Thyroid gland (tissue), 4 donors: ENCODE measurements around the gene METTL25B. TPM values are rescaled to one million over a fixed set of nuclear protein-coding genes. Genes with fewer than 3 reads are reported as not detected.

Source experiments
- DNase-seq, 2 donors: peaks; one replicate each; pipeline ENCODE4 v3.0.0-alpha.2; 2019
- H3K27ac ChIP-seq, 3 donors: fragments of 200-600 bp; sonication (generic); 1 replicate in 2 of 3; 2 replicates in 1 of 3; pipeline ENCODE4 v1.5.1; 2016 to 2019; ENCODE audit warnings: mild to moderate bottlenecking in 1 of 3, moderate library complexity in 1 of 3
- H3K27me3 ChIP-seq: fragments of 200-600 bp; sonication (generic); one replicate; pipeline ENCODE4 v1.5.1; 2019
- H3K36me3 ChIP-seq, 2 donors: fragments of 200-600 bp; sonication (generic); one replicate each; pipeline ENCODE4 v1.5.1; 2016 to 2019
- H3K4me1 ChIP-seq, 2 donors: fragments of 200-600 bp; sonication (generic); one replicate each; pipeline ENCODE4 v1.5.1; 2017 to 2019
- H3K4me3 ChIP-seq, 3 donors: fragments of 200-600 bp; sonication (generic); replicated peaks in 1 of 3; 1 replicate in 2 of 3; 2 replicates in 1 of 3; pipeline ENCODE4 v1.5.1; 2016; ENCODE audit warnings: mild to moderate bottlenecking in 1 of 3
- H3K9me3 ChIP-seq: fragments of 200-600 bp; sonication (generic); one replicate; pipeline ENCODE4 v1.5.1; 2017
- CTCF ChIP-seq, 6 experiments: fragments of 200-600 bp in 3 of 6; fragments of 450-650 bp in 3 of 6; sonication (generic) in 3 of 6; IDR thresholded peaks; one replicate each; pipeline ENCODE4 v1.5.1; 2016 to 2019; ENCODE audit warnings: antibody characterized with exemption in 6 of 6, mild to moderate bottlenecking in 2 of 6, inconsistent platforms in 1 of 6, moderate library complexity in 1 of 6
- POLR2A ChIP-seq, 2 donors: fragments of 450-650 bp; IDR thresholded peaks; one replicate each; pipeline ENCODE4 v1.6.1; 2017; ENCODE audit warnings: antibody characterized with exemption in 2 of 2, mild to moderate bottlenecking in 2 of 2, moderate library complexity in 1 of 2
- WGBS, 2 donors: methylation state at CpG; one replicate each; pipeline ENCODE4 v1.1.5; 2017; 5-methylcytosine and 5-hydroxymethylcytosine counted together
- intact Hi-C: fragments of 100-400 bp; cut with DNase I; formaldehyde crosslinking; loops from one replicate; pipeline ENCODE4 v1.15.1; 2023
- total RNA-seq, 4 donors: library from RNA; depleted of rRNA; stranded (reverse); fragments of >200 nt; gene quantifications; one replicate each; pipeline ENCODE4 v1.2.3, GENCODE V29; 2016

Gene METTL25B
- total RNA-seq, 4 donors from 2014 or later, result 15.5 to 33.4 (median 25.3) TPM

DNA sequence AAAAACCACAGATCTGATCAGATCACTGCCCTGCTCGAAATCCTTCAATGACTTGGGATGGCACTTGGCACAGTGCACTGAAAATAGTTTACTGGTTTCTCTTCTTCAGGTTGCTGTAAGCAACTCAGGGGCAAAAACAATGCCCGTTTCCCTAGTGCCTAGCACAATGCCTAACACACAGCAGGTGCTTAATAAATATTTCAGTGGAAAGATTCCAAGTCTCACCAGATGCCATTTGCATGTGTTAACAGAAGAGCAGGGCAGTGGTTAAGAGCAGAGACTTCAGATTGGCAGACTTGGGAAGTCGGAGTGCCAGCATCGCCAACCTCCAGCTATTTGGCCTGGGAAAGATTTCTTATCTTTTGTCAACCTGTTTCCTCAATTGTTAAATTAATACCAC is 10.9 kb upstream of the METTL25B start:
- Histone ChIP-seq H3K4me3 (no peak overlapping the region), H3K9me3 (no peaks in the 10 kb centered on the region), H3K27me3 (no peaks in the 10 kb centered on the region), H3K4me1 (no peaks in the 10 kb centered on the region), H3K27ac (no peak overlapping the region), H3K36me3 (peaks cover 3 to 6% of the 10 kb centered on the region in 2 donors)
- DNase-seq, result no peak
- TF ChIP-seq CTCF (IDR thresholded peaks at IDR 0.05), result no peak
- TF ChIP-seq POLR2A (IDR thresholded peaks at IDR 0.05), result no peak
- intact Hi-C loops, result no loop called here
- 94 to 95% methylated on average over 4 of the region's 4 CpGs for WGBS, 2 donors

- intact Hi-C loops, result no loop called here
- Histone ChIP-seq H3K9me3 (no peaks in the 10 kb centered on the region), H3K27ac (no peak overlapping the region), H3K27me3 (no peaks in the 10 kb centered on the region), H3K4me3 (no peak overlapping the region), H3K4me1 (peaks cover 10 to 13% of the 10 kb centered on the region in 2 donors), H3K36me3 (peaks cover 23 to 28% of the 10 kb centered on the region in 2 donors)
- no peak for DNase-seq
- 57 to 79% methylated on average over 2 of the region's 2 CpGs for WGBS, 2 donors
- TF ChIP-seq POLR2A (IDR thresholded peaks at IDR 0.05), result no peak
- no peak for TF ChIP-seq CTCF (IDR thresholded peaks at IDR 0.05)
Observed at GRCh38 chr1:156721131-156721530, 7.1 kb upstream of the METTL25B start.

DNA sequence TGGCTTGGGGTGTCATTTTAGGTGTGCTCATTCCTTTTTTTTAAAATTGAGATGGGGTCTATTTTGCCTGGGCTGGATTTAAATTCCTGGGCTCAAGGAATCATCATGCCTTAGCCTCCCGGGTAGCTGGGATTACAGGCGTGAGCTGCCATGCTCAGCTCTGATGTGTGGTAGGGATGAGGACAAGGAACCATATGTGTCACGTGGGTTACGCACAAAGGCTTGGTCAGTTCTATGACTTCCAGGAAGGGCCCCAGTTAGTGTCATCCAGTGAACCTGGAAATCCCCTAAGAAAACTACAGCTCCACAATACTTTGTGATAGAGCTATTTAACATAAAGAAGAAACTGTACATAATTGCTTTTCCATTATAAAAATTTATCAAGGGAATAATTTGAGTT is 6.7 kb upstream of the METTL25B start:
- WGBS, 2 donors, result 90 to 91% methylated on average over 4 of the region's 4 CpGs
- TF ChIP-seq POLR2A (IDR thresholded peaks at IDR 0.05), result no peak
- no peak for TF ChIP-seq CTCF (IDR thresholded peaks at IDR 0.05)
- peaks cover 23 to 28% of the 10 kb centered on the region in 2 donors for H3K36me3 ChIP-seq
- H3K4me1 ChIP-seq, result peaks cover 14 to 17% of the 10 kb centered on the region in 2 donors
- no peak for DNase-seq
- intact Hi-C loops, result no loop called here
- no peaks in the 10 kb centered on the region for H3K27me3 ChIP-seq
- H3K4me3 ChIP-seq, result no peak overlapping the region
- no peaks in the 10 kb centered on the region for H3K9me3 ChIP-seq
- no peak overlapping the region for H3K27ac ChIP-seq

- H3K36me3 ChIP-seq, result peaks cover 23 to 28% of the 10 kb centered on the region in 2 donors
- no peak overlapping the region for H3K27ac ChIP-seq
- WGBS, 2 donors, result 13 to 16% methylated on average over 18 of the region's 18 CpGs
- no peaks in the 10 kb centered on the region for H3K9me3 ChIP-seq
- no peak overlapping the region for H3K4me3 ChIP-seq
- intact Hi-C loops, result loop anchor here (2.0 kb wide), 1 partner anchor 35 kb away; no protein-coding TSS in a partner anchor
- no peaks in the 10 kb centered on the region for H3K27me3 ChIP-seq
- peaks cover 32 to 37% of the 10 kb centered on the region in 2 donors for H3K4me1 ChIP-seq
- TF ChIP-seq POLR2A (IDR thresholded peaks at IDR 0.05) (no peak), CTCF (IDR thresholded peaks at IDR 0.05) (peak; percentile 80 to 95 (median 93))
- DNase-seq, result peak; percentile 90 to 91
Observed at GRCh38 chr1:156725683-156726280, 2.5 kb upstream of the METTL25B start.

GRCh38 chr1:156726549-156727226 is 1.6 kb upstream of the METTL25B start:
- peaks cover 20 to 27% of the 10 kb centered on the region in 2 donors for H3K36me3 ChIP-seq
- DNase-seq, result peak; percentile 34 to 35
- TF ChIP-seq CTCF (IDR thresholded peaks at IDR 0.05) (peak in 3 of 6 experiments; percentile 27 to 43 (median 37)), POLR2A (IDR thresholded peaks at IDR 0.05) (no peak)
- no peak overlapping the region for H3K27ac ChIP-seq
- no peaks in the 10 kb centered on the region for H3K9me3 ChIP-seq
- H3K4me1 ChIP-seq, result peaks cover 32 to 37% of the 10 kb centered on the region in 2 donors
- no peaks in the 10 kb centered on the region for H3K27me3 ChIP-seq
- no peak overlapping the region for H3K4me3 ChIP-seq
- WGBS, 2 donors, result 49% methylated on average over 15 of the region's 15 CpGs
- intact Hi-C loops, result no loop called here
